GM12878 (cell line): Measurements from ENCODE around the gene ETV4. TPM values are rescaled to one million over a fixed set of nuclear protein-coding genes. Genes with fewer than 3 reads are reported as not detected.

Experiments
- ATAC-seq: fragments of 200-7000 bp; cut with Tn5 transposase; 3 replicates; pipeline ENCODE4 v1.9.1; 2020; ENCODE audit warnings: mild to moderate bottlenecking, moderate library complexity
- BruUV-seq: library from RNA; stranded (reverse); fragments of 400-500 nt; replicated peaks from 2 replicates; lab custom pipeline; 2021; lab: Mats Ljungman, UMichigan
- CTCF ChIA-PET: fragments of 300-600 bp; sonication (Branson Sonifier 250); formaldehyde crosslinking; extraction: SDS; loops from one replicate; lab custom pipeline; 2021; ENCODE audit warnings: inconsistent platforms; lab: Yijun Ruan, JAX
- POLR2A ChIA-PET: fragments of 350-600 bp; formaldehyde crosslinking; extraction: SDS; loops from one replicate; lab custom pipeline; 2021; ENCODE audit warnings: inconsistent platforms; lab: Charles Lee
- RAD21 ChIA-PET: fragments of 300-600 bp; sonication (Branson Sonifier 250); formaldehyde crosslinking; loops from one replicate; lab custom pipeline; 2023; ENCODE audit warnings: antibody characterized with exemption; ENCODE audit not compliant: unreplicated experiment; lab: Charles Lee
- SMC1A ChIA-PET: fragments of 300-600 bp; sonication (Branson Sonifier 250); formaldehyde crosslinking; loops from one replicate; lab custom pipeline; 2023; ENCODE audit not compliant: unreplicated experiment, uncharacterized antibody; lab: Charles Lee
- DNase-seq: peaks from one replicate; pipeline ENCODE4 v3.0.0-alpha.2; 2011; ENCODE audit warnings: low read depth, low spot score
- FAIRE-seq: peaks from 3 replicates; lab custom pipeline; 2011; peaks lifted over from hg19 to GRCh38; lab: Jason Lieb, UNC
- H2AFZ ChIP-seq: 2 replicates; pipeline ENCODE4 v1.6.0; 2011; ENCODE audit warnings: low read depth, low read length, control low read depth; ENCODE audit not compliant: control insufficient read depth
- H3K27ac ChIP-seq: 2 replicates; pipeline ENCODE4 v1.5.1; 2011; ENCODE audit warnings: control low read depth; ENCODE audit not compliant: control insufficient read depth, insufficient read depth
- H3K27me3 ChIP-seq, 2 experiments: replicated peaks in 1 of 2; 2 replicates each; pipeline versions ENCODE4 v1.6.0 to v1.6.1; 2011; ENCODE audit warnings: low read length in 1 of 2; ENCODE audit not compliant: control insufficient read depth in 2 of 2, insufficient read depth in 2 of 2
- H3K36me3 ChIP-seq, 2 experiments: 2 replicates each; pipeline ENCODE4 v1.5.1; 2011; ENCODE audit warnings: low read length in 1 of 2; ENCODE audit not compliant: control insufficient read depth in 2 of 2, insufficient read depth in 2 of 2
- H3K4me1 ChIP-seq: 2 replicates; pipeline ENCODE4 v1.6.1; 2011; ENCODE audit warnings: mild to moderate bottlenecking, low read length, moderate library complexity, mixed read lengths; ENCODE audit not compliant: control insufficient read depth, insufficient read depth
- H3K4me2 ChIP-seq: 2 replicates; pipeline ENCODE4 v1.6.0; 2011; ENCODE audit warnings: control low read depth; ENCODE audit not compliant: control insufficient read depth, insufficient read depth
- H3K4me3 ChIP-seq: fragments of 200-600 bp; sonication (generic); 2 replicates; pipeline ENCODE4 v1.5.1; 2016
- H3K79me2 ChIP-seq: 2 replicates; pipeline ENCODE4 v1.6.0; 2011; ENCODE audit warnings: low read length; ENCODE audit not compliant: control insufficient read depth, insufficient read depth
- H3K9ac ChIP-seq: 2 replicates; pipeline ENCODE4 v1.8.0; 2011; ENCODE audit warnings: low read length, control low read depth, mixed read lengths; ENCODE audit not compliant: control insufficient read depth, insufficient read depth
- H3K9me3 ChIP-seq: replicated peaks from 3 replicates; pipeline ENCODE4 v1.5.1; 2011; ENCODE audit warnings: mild to moderate bottlenecking, low read length; ENCODE audit not compliant: control insufficient read depth, insufficient read depth
- H4K20me1 ChIP-seq: 2 replicates; pipeline ENCODE4 v1.6.0; 2011; ENCODE audit not compliant: control insufficient read depth, insufficient read depth
- E4F1 ChIP-seq: fragments of 450-650 bp; IDR thresholded peaks from 2 replicates; pipeline ENCODE4 v1.6.1; 2018; ENCODE audit warnings: borderline replicate concordance, mild to moderate bottlenecking; ENCODE audit not compliant: partially characterized antibody
- MAX ChIP-seq: IDR thresholded peaks from 2 replicates; pipeline ENCODE4 v1.6.1; 2012; ENCODE audit warnings: low read depth, low read length, improper control_type of control experiment
- TAF1 ChIP-seq: IDR thresholded peaks from 2 replicates; pipeline ENCODE4 v1.6.1; 2011; ENCODE audit warnings: mild to moderate bottlenecking, low read depth, low read length, borderline replicate concordance
- ZBTB33 ChIP-seq: fragments of 450-650 bp; IDR thresholded peaks from 2 replicates; pipeline ENCODE4 v1.6.1; 2017; ENCODE audit warnings: mild to moderate bottlenecking
- WGBS: methylation state at CpG from one replicate; pipeline ENCODE4 v1.1.6; 2016; ENCODE audit warnings: low lambda C conversion rate; ENCODE audit not compliant: insufficient replicate concordance, insufficient coverage; ENCODE audit errors: missing lambda C conversion rate; 5-methylcytosine and 5-hydroxymethylcytosine counted together
- in situ Hi-C: fragments of 300-500 bp; cut with MboI; formaldehyde crosslinking; loops from 9 replicates; pipeline ENCODE4 v1.14.3; 2018; ENCODE audit warnings: mixed read lengths
- intact Hi-C: fragments of 100-400 bp; cut with micrococcal nuclease; formaldehyde crosslinking; loops from one replicate; pipeline ENCODE4 v1.14.2; 2022; ENCODE audit not compliant: unreplicated experiment
- polyA plus RNA-seq, 11 experiments: library from polyadenylated mRNA; depleted of rRNA in 4 of 11; unstranded in 6 of 11; stranded (reverse) in 5 of 11; fragments of >200 nt; fragmentation: Nextera tagmentation in 4 of 11; fragmentation: Illumina TruSeq in 1 of 11; extraction: Ambion mirVana in 4 of 11; extraction: Trizol in 1 of 11; gene quantifications; 1 replicate in 1 of 11; 2 replicates in 10 of 11; pipeline versions ENCODE4 v1.2.1 to v1.2.3, GENCODE V29; 2011 to 2016; ENCODE audit warnings: inconsistent platforms in 2 of 11, missing spikeins in 2 of 11, low read depth in 1 of 11
- total RNA-seq, 4 experiments: library from RNA; depleted of rRNA in 3 of 4; stranded (reverse); fragments of >200 nt in 3 of 4; fragmentation: Illumina TruSeq in 1 of 4; extraction: Trizol in 1 of 4; gene quantifications; 2 replicates each; pipeline versions ENCODE4 v1.2.1 to v1.2.3, GENCODE V29; 2013 to 2021

The ETV4 gene
- total and polyA plus RNA-seq, 10 of the 15 experiments (the other 5 are each of a cell fraction or from before 2014, with no cell fraction given), result 0.19 to 14.5 (median 1.8) TPM

GRCh38 chr17:43574348-43574747 lies 28.2 kb upstream of the ETV4 start:
- ATAC-seq, result no peak
- no TSS peak for BruUV-seq
- ChIA-PET RAD21 (interaction anchor here (0.7 to 8.6 kb wide), 20 partner anchors 11 to 214 kb away, joined by 3 to 334 read pairs (median 6); partner anchors contain the start of genes DHX8, DUSP3, ETV4 and MEOX1), CTCF (interaction anchor here (0.8 to 7.6 kb wide), 18 partner anchors 12 to 206 kb away, joined by 3 to 134 read pairs (median 4); partner anchors contain the start of genes DHX8, MEOX1 and SOST), SMC1A (interaction anchor here (0.7 to 9.3 kb wide), 18 partner anchors 11 to 192 kb away, joined by 3 to 118 read pairs (median 4); partner anchors contain the start of genes DHX8 and ETV4), POLR2A (interaction anchor here (0.5 to 1.7 kb wide), 5 partner anchors 11 to 87 kb away, joined by 3 to 6 read pairs (median 3); partner anchors contain the start of gene MEOX1)
- 59% methylated on average over 13 of the region's 13 CpGs for WGBS
- no peak overlapping the region for H3K4me3 ChIP-seq
- no peak for FAIRE-seq
- in situ Hi-C loops (no loop called here), intact Hi-C loops (no loop called here)
- no peaks in the 10 kb centered on the region for H3K79me2 ChIP-seq
- no peak for DNase-seq
- H4K20me1 ChIP-seq, result no peaks in the 10 kb centered on the region; the same call in 1 of the 2 replicates
- no peak overlapping the region for H3K9ac ChIP-seq
- TF ChIP-seq TAF1, result no peak
- TF ChIP-seq MAX, result no peak
- peak; percentile 61; the same call in 1 of the 2 replicates for TF ChIP-seq ZBTB33
- no peak for TF ChIP-seq E4F1
- H3K9me3 ChIP-seq, result no peaks in the 10 kb centered on the region
- H3K4me2 ChIP-seq, result no peak overlapping the region
- no peak overlapping the region for H3K27ac ChIP-seq
- no peak overlapping the region for H2AFZ ChIP-seq
- H3K27me3 ChIP-seq, result no peaks in the 10 kb centered on the region
- H3K36me3 ChIP-seq, result no peaks in the 10 kb centered on the region
- H3K4me1 ChIP-seq, result peaks cover 15% of the 10 kb centered on the region
